HG02973 (cell line): ENCODE data around the gene MYL11.
A peak's percentile ranks its signal among the peaks of the same experiment; 100 is the strongest.
"Not testable (repeated sequence)": the region's sequence is repeated elsewhere in the genome, so short reads cannot be mapped to it uniquely, and the experiment has no call there.

Experiments used
- ATAC-seq: cut with Tn5 transposase; IDR thresholded peaks from one replicate; pipeline ENCODE4 v1.9.1; 2021; ENCODE audit warnings: moderate library complexity; ENCODE audit not compliant: unreplicated experiment

The MYL11 gene, protein sequence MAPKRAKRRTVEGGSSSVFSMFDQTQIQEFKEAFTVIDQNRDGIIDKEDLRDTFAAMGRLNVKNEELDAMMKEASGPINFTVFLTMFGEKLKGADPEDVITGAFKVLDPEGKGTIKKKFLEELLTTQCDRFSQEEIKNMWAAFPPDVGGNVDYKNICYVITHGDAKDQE

GRCh38 chr16:30374538-30374937, at the start of gene MYL11:
Gene MYL11 (plus strand): TSS chr16:30374802. CDS start chr16:30374858, 56 bp downstream.
- ATAC-seq, result no peak

GRCh38 chr16:30334473-30334989, 40.1 kb upstream of the MYL11 start:
- peak; percentile 83 for ATAC-seq

- peak; percentile 52 for ATAC-seq
These were observed 39.5 kb upstream of the MYL11 start for GRCh38 chr16:30335028-30335597.

GRCh38 chr16:30335598-30336474, 38.8 kb upstream of the MYL11 start:
- peak; percentile 6 for ATAC-seq

GRCh38 chr16:30337964-30338357, 36.6 kb upstream of the MYL11 start:
- ATAC-seq, result not testable (repeated sequence)

DNA sequence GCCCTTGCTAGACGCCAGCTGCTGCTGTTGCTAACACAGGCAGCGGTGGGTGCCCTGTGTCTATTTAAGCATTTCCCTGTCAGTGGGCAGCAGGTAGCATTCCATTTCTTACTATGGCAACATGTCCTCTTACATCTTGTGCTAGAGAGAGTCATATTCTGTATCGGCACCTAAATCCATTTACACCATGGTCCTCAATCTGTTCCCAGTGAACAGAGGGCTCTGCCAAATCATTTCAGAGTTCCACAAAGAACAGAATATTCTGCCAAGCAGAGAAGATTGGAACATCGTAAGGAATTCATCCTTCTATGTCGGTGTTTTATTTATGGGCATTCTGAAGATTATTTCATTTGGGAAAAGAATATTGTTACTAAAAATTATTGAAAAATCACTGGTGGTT, 35.9 kb upstream of the MYL11 start:
- not testable (repeated sequence) for ATAC-seq

- no peak for ATAC-seq
These were observed 34.0 kb upstream of the MYL11 start for GRCh38 chr16:30340621-30341020.

DNA sequence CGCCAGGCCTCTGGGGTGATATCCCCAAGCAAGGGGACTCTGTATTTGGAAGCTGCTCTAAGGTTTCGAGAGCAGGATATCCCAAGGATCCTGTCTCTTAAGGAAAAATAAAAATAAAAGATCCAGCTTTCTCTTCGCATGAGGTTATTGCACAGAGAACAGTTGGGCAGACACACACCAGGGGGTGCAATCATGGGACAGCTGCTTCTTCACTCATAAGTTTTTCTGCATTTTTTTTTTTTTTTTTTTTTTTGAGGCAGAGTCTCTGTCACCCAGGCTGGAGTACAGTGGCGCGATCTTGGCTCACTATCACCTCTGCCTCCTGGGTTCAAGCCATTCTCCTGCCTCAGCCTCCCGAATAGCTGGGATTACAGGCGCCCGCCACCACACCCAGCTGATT, 32.6 kb upstream of the MYL11 start:
- not testable (repeated sequence) for ATAC-seq

DNA sequence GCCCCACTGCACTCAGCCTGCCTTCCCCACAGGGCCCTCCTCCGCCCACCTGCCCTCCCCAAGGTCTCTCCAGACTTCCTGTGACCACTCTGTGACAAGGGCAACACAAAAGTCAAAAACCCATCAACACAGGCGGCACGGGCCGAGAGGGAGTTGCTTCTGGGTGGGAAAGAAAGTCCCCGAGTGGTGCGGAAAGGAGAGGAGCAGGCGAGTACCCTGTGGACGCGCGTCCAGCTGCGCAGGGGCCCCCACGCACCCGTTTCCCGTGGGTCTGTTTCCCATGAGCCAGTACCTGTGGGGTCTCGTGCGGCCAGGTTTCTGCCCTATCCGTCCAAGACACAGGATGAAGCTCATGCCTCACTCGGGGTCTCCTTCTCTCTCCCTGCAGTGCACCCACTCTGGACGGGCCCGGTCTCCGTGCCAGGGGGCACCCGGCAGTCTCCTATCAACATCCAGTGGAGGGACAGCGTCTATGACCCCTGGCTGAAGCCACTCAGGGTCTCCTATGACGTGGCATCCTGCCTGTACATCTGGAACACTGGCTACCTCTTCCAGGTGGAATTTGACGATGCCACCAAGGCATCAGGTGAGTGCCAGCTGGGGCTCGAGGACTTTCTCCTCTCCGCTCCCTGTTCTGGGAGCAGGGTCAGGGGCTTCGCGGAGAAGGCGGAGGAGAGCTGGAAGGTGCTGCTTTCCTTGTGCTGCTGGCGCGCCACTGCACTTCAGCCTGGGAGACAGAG, 31.7 kb upstream of the MYL11 start:
- ATAC-seq, result no peak

DNA sequence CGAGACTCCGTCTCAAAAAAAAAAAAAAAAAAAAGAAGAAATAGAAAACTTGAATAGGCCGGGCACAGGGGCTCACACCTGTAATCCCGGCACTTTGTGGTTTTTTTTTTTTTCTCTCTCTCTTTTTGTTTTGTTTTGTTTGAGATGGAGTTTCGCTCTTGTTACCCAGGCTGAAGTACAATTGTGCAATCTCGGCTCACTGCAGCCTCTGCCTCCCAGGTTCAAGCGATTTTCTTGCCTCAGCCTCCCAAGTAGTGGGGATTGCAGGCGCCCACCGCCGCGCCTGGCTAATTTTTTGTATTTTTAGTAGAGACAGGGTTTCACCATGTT, 31.1 kb upstream of the MYL11 start:
- ATAC-seq, result not testable (repeated sequence)

GRCh38 chr16:30346286-30346685, 28.3 kb upstream of the MYL11 start:
- ATAC-seq, result no peak

DNA sequence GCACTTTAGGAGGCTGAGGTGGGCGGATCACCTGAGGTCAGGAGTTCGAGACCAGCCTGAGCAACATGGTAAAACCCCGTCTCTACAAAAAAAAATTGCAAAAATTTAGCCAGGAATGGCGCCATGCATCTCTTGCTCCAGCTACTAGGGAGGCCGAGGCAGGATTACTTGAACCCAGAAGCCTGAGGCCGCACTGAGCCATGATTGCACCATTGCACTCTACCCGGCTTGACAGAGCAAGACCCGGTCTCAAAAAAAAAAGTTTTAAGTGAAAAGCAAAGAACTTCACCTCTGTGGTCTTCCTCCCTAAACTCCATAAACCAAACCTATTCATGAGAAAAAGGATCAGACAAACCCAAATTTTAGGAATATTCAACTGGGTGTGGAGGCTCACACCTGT, 26.5 kb upstream of the MYL11 start:
- no peak for ATAC-seq

DNA sequence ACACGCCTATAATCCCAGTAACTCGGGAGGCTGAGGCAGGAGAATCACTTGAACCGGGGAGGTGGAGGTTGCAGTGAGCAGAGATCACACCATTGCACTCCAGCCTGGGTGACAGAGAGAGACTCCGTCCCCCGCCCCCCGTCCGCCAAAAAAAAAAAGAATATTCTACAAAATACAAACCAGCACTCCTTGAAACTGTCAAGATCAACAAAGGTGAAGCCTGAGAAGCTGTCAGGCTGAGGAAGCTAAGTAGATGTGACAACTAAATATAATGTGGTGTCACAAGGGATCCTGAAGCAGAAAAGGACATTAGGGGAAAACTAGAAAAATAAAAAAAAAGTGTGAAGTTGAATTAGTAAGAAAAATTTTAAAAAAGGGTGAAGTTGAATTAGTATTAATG, 25.7 kb upstream of the MYL11 start:
- ATAC-seq, result no peak

DNA sequence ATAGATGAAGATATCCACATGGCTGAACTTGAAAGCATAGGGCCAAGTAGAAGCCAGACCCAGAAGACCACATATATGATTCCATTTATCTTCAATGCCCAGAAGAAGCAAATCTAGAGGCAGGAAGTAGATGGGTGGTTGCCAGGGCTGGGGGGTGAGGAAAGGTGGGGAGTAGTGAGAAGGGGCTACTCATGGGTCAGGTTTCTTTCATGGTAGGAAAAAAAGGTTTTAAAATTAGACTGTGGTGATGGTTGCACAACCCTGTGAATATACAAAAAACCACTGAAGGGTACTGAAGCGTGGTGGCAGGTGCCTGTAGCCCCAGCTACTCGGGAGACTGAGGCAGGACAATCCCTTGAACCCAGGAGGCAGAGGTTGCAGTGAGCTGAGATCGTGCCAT, 24.9 kb upstream of the MYL11 start:
- no peak for ATAC-seq

DNA sequence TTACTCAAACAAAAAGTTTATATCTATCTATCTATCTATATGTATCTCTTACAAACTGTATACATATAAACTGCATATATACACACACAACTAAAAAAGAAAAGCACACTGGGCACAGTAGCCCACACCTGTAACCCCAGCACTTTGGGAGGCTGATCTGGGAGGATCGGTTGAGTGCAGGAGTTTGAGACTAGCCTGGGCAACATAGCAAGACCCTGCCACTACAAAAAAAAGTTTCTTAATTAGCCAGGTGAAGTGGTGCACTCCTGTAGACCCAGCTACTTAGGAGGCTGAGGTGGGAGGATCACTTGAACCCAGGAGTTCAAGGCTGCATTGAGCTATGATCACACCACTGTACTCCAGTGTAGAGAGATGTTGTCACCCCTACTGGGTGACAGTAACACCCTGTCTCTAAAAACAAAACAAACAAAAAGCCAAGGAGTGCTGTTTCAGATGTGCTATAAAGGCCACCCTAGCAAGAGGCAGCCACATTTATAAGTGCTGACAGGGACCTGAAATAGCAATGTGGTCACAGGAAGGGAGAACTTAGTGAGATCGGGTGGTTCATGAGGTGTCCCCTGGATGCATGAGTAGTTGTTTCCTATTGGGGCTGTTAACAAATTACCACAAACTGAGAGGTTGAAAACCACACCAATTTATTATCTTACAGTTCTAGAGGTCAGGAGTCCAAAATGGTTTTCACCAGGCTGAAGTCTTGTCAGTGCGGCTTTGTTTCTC, 24.3 kb upstream of the MYL11 start:
- no peak for ATAC-seq

- no peak for ATAC-seq
These were observed 23.6 kb upstream of the MYL11 start for GRCh38 chr16:30351001-30351441.

DNA sequence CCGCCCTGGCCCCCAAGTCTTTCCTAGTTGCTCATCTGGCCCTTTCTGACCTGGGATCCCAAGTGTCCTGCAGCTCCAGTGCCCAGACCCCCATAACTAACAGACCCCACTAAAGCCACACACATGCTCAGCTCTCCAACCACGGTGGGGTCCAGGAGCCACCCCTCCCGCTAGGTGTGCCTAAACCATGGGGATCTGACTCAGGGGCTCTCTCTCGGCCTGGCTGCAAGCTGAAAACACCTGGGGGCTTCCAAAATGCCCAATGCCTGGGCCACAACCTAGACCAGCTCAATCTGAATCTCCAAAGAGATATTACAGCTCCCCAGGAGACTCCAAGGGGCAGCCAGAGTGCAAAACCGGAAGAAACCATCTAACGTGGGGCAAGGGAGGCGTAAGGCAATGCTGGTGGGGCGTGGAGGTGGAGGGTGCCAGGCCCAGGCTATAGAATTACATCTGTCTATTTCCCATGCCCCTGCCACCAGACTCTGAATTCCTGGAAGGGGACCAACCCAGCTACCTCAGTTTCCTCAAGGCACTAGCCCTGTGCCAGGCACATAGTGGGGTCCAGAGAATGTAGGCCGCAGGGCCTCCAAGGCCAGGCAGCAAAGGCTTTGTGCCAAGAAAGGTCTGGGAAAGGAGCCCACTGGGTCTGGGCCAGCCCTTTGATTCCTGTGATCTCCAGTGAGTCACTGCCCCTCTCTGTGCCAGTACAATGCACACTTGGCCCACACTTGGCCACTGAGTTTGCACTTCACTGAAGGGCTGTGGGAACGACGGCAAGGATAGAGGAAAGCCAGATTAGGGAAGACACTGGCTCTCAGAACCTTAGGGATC, 22.8 kb upstream of the MYL11 start:
- no peak for ATAC-seq

DNA sequence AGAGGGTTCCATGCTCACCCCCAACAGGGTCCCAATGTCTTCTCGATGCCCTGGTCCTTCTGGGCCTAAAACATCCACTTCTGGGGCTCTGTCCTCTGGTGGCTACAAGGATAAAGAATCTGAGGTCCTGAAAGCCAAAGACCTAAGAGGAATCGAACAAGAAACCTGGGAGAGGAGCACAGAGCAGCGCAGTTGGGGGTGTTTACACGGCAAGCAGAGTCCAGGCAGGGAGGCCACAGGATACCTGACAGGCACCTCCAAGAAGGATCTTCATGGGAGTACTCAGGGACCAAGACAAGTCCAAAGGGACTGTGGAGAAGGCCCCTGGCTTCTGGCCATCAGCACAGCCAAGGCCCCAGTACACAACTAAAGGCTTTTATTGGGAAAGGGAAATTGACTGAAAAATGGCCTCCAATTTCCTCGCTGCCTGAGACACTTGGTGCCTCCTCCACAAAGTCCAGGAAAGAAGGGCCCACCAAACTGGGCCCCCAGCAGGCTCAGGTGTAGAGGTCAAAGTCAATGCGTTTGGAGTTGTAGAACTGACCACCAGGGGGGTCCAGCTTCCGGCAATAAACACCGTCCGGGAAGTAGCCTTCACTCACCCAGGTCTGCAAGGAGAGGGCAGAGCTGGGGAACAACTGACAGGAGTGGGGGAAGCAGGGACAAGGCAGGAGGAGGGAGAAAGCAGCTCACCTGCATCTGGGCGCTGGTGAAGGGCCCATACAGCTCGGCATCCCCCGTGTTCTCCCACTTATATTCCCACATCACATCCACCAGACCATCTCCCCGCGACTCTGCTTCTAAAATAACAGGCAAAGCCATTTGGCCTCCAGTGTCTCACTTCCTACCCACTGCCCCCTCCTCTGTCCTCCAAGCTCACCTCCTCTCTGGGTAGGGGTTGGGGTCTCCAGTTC, 21.9 kb upstream of the MYL11 start:
- ATAC-seq, result no peak
